Measurements from ENCODE around the gene GPNMB. TPM values are rescaled to one million over a fixed set of nuclear protein-coding genes. Genes with fewer than 3 reads are reported as not detected.
"Not testable (repeated sequence)": the region's sequence is repeated elsewhere in the genome, so short reads cannot be mapped to it uniquely, and the experiment has no call there.

The GPNMB gene
- polyA plus RNA-seq (2013), result 1.5 and 1.6 TPM in 2 replicates

- H2AK5ac ChIP-seq (ENCODE audit: low read length), result no peak within 1 kb of the TSS
- peaks cover 7 to 9% of the 10 kb centered on the region in 2 experiments for H3K4me1 ChIP-seq (ENCODE audit: control insufficient read depth in 1 of 2, insufficient read depth in 2 of 2, low read length in 2 of 2)
- H2AFZ ChIP-seq (ENCODE audit: insufficient read depth, low read length, poor library complexity), result no peak within 1 kb of the TSS
- H3K36me3 ChIP-seq (ENCODE audit: control insufficient read depth in 1 of 2, insufficient read depth in 2 of 2, low read length in 2 of 2), result no peaks in the 10 kb centered on the region
- no CpG with 5 or more reads among the region's 7 CpGs for WGBS (ENCODE audit: extremely low coverage, insufficient coverage, insufficient read length)
- no peak within 1 kb of the TSS for H4K91ac ChIP-seq (ENCODE audit: low read depth, low read length)
- no peaks in the 10 kb centered on the region for H3K79me2 ChIP-seq (ENCODE audit: control insufficient read depth, insufficient read depth, low read length, poor library complexity)
- DNase-seq, result peak in 1 of 2 donors; percentile 31
- no peak within 1 kb of the TSS for H3K4me3 ChIP-seq (ENCODE audit: low read depth, low read length)
- no peak within 1 kb of the TSS for H3K14ac ChIP-seq (ENCODE audit: low read length)
- no peak within 1 kb of the TSS for H4K12ac ChIP-seq (ENCODE audit: low read depth, low read length)
- no peak within 1 kb of the TSS for H3K18ac ChIP-seq (ENCODE audit: low read length)
- no peaks in the 10 kb centered on the region for H3K9me3 ChIP-seq (ENCODE audit: insufficient read depth, low read depth, low read length)
- H3K23ac ChIP-seq (ENCODE audit: low read length), result no peak within 1 kb of the TSS
- H3K79me1 ChIP-seq (ENCODE audit: low read length), result no peaks in the 10 kb centered on the region
- H3K27me3 ChIP-seq (ENCODE audit: insufficient read depth, low read length), result no peaks in the 10 kb centered on the region
- H3K9ac ChIP-seq (ENCODE audit: low read length), result no peak within 1 kb of the TSS
- no peak within 1 kb of the TSS for H4K8ac ChIP-seq (ENCODE audit: low read depth, low read length)
- no peak within 1 kb of the TSS for H2BK5ac ChIP-seq (ENCODE audit: low read depth, low read length, poor library complexity)
- H2BK120ac ChIP-seq (ENCODE audit: insufficient read depth, low read length, poor library complexity), result no peak within 1 kb of the TSS
- no peak within 1 kb of the TSS for H3K4ac ChIP-seq (ENCODE audit: low read depth, low read length)
- peak within 1 kb of the TSS; percentile 9 for H3K27ac ChIP-seq (ENCODE audit: low read depth, low read length)
- no peak within 1 kb of the TSS for H2BK12ac ChIP-seq (ENCODE audit: low read length)
- H3K4me2 ChIP-seq (ENCODE audit: low read length), result peak within 1 kb of the TSS; percentile 55
Observed at GRCh38 chr7:23246555-23246954, at the start of gene GPNMB. Gene GPNMB, plus strand, starts transcription at chr7:23246775. Its CDS starts 83 bp downstream, at chr7:23246858.

GRCh38 chr7:23197745-23198144 lies 48.8 kb upstream of the GPNMB start:
- H4K8ac ChIP-seq (ENCODE audit: low read depth, low read length); H3K79me1 ChIP-seq (ENCODE audit: low read length); H3K27me3 ChIP-seq (ENCODE audit: insufficient read depth, low read length); H3K4me2 ChIP-seq (ENCODE audit: low read length); H3K18ac ChIP-seq (ENCODE audit: low read length); H3K4me1 ChIP-seq (ENCODE audit: control insufficient read depth in 1 of 2, insufficient read depth in 2 of 2, low read length in 2 of 2); H3K4me3 ChIP-seq (ENCODE audit: low read depth, low read length); H3K23ac ChIP-seq (ENCODE audit: low read length); H2AK5ac ChIP-seq (ENCODE audit: low read length); H2BK5ac ChIP-seq (ENCODE audit: low read depth, low read length, poor library complexity); H3K9ac ChIP-seq (ENCODE audit: low read length); H3K27ac ChIP-seq (ENCODE audit: low read depth, low read length); DNase-seq; H3K79me2 ChIP-seq (ENCODE audit: control insufficient read depth, insufficient read depth, low read length, poor library complexity); H3K9me3 ChIP-seq (ENCODE audit: insufficient read depth, low read depth, low read length); H3K14ac ChIP-seq (ENCODE audit: low read length); H4K12ac ChIP-seq (ENCODE audit: low read depth, low read length); H2AFZ ChIP-seq (ENCODE audit: insufficient read depth, low read length, poor library complexity); H2BK12ac ChIP-seq (ENCODE audit: low read length); H3K4ac ChIP-seq (ENCODE audit: low read depth, low read length); H4K91ac ChIP-seq (ENCODE audit: low read depth, low read length); H2BK120ac ChIP-seq (ENCODE audit: insufficient read depth, low read length, poor library complexity): not testable (repeated sequence)
- WGBS (ENCODE audit: extremely low coverage, insufficient coverage, insufficient read length), result no CpG with 5 or more reads among the region's 5 CpGs
- peaks cover 16 to 26% of the 10 kb centered on the region in 2 experiments for H3K36me3 ChIP-seq (ENCODE audit: control insufficient read depth in 1 of 2, insufficient read depth in 2 of 2, low read length in 2 of 2)

- Histone ChIP-seq H2AK5ac (ENCODE audit: low read length) (no peak overlapping the region), H3K18ac (ENCODE audit: low read length) (no peak overlapping the region), H4K91ac (ENCODE audit: low read depth, low read length) (no peak overlapping the region), H3K4me1 (ENCODE audit: control insufficient read depth in 1 of 2, insufficient read depth in 2 of 2, low read length in 2 of 2) (no peaks in the 10 kb centered on the region), H3K27ac (ENCODE audit: low read depth, low read length) (no peak overlapping the region), H3K36me3 (ENCODE audit: control insufficient read depth in 1 of 2, insufficient read depth in 2 of 2, low read length in 2 of 2) (peaks cover 7 to 16% of the 10 kb centered on the region in 2 experiments), H2BK5ac (ENCODE audit: low read depth, low read length, poor library complexity) (no peak overlapping the region), H3K9me3 (ENCODE audit: insufficient read depth, low read depth, low read length) (no peaks in the 10 kb centered on the region), H3K9ac (ENCODE audit: low read length) (no peak overlapping the region), H3K4me3 (ENCODE audit: low read depth, low read length) (no peak overlapping the region), H3K27me3 (ENCODE audit: insufficient read depth, low read length) (no peaks in the 10 kb centered on the region), H3K79me2 (ENCODE audit: control insufficient read depth, insufficient read depth, low read length, poor library complexity) (no peaks in the 10 kb centered on the region), H2AFZ (ENCODE audit: insufficient read depth, low read length, poor library complexity) (no peak overlapping the region), H2BK12ac (ENCODE audit: low read length) (no peak overlapping the region), H3K14ac (ENCODE audit: low read length) (no peak overlapping the region), H4K12ac (ENCODE audit: low read depth, low read length) (no peak overlapping the region), H3K4me2 (ENCODE audit: low read length) (no peak overlapping the region), H3K79me1 (ENCODE audit: low read length) (no peaks in the 10 kb centered on the region), H3K4ac (ENCODE audit: low read depth, low read length) (no peak overlapping the region), H3K23ac (ENCODE audit: low read length) (no peak overlapping the region), H2BK120ac (ENCODE audit: insufficient read depth, low read length, poor library complexity) (no peak overlapping the region), H4K8ac (ENCODE audit: low read depth, low read length) (no peak overlapping the region)
- no peak for DNase-seq
- no CpG with 5 or more reads among the region's 2 CpGs for WGBS (ENCODE audit: extremely low coverage, insufficient coverage, insufficient read length)
Observed at GRCh38 chr7:23200331-23200730, 46.2 kb upstream of the GPNMB start.

- Histone ChIP-seq H3K4me3 (ENCODE audit: low read depth, low read length) (no peak overlapping the region), H2AFZ (ENCODE audit: insufficient read depth, low read length, poor library complexity) (no peak overlapping the region), H3K18ac (ENCODE audit: low read length) (no peak overlapping the region), H3K79me1 (ENCODE audit: low read length) (no peaks in the 10 kb centered on the region), H2BK5ac (ENCODE audit: low read depth, low read length, poor library complexity) (no peak overlapping the region), H3K9ac (ENCODE audit: low read length) (no peak overlapping the region), H3K9me3 (ENCODE audit: insufficient read depth, low read depth, low read length) (no peaks in the 10 kb centered on the region), H2AK5ac (ENCODE audit: low read length) (no peak overlapping the region), H3K79me2 (ENCODE audit: control insufficient read depth, insufficient read depth, low read length, poor library complexity) (no peaks in the 10 kb centered on the region), H3K14ac (ENCODE audit: low read length) (no peak overlapping the region), H3K4me2 (ENCODE audit: low read length) (no peak overlapping the region), H3K23ac (ENCODE audit: low read length) (no peak overlapping the region), H2BK12ac (ENCODE audit: low read length) (no peak overlapping the region), H4K8ac (ENCODE audit: low read depth, low read length) (no peak overlapping the region), H4K91ac (ENCODE audit: low read depth, low read length) (no peak overlapping the region), H4K12ac (ENCODE audit: low read depth, low read length) (no peak overlapping the region), H3K4ac (ENCODE audit: low read depth, low read length) (no peak overlapping the region), H2BK120ac (ENCODE audit: insufficient read depth, low read length, poor library complexity) (no peak overlapping the region), H3K27me3 (ENCODE audit: insufficient read depth, low read length) (no peaks in the 10 kb centered on the region), H3K36me3 (ENCODE audit: control insufficient read depth in 1 of 2, insufficient read depth in 2 of 2, low read length in 2 of 2) (peaks cover 4 to 11% of the 10 kb centered on the region in 2 experiments), H3K4me1 (ENCODE audit: control insufficient read depth in 1 of 2, insufficient read depth in 2 of 2, low read length in 2 of 2) (no peaks in the 10 kb centered on the region), H3K27ac (ENCODE audit: low read depth, low read length) (no peak overlapping the region)
- WGBS (ENCODE audit: extremely low coverage, insufficient coverage, insufficient read length), result no CpG with 5 or more reads among the region's 1 CpG
- no peak for DNase-seq
Observed at GRCh38 chr7:23204241-23204640, 42.3 kb upstream of the GPNMB start.
